Measurements from ENCODE around the gene STBD1. TPM values are rescaled to one million over a fixed set of nuclear protein-coding genes. Genes with fewer than 3 reads are reported as not detected.

Gene STBD1
- total RNA-seq, 3 donors from 2014 or later: 11.9 to 34.3 (median 19.7) TPM

- Histone ChIP-seq H3K4me1 (ENCODE audit: low read depth) (no peaks in the 10 kb centered on the region), H3K36me3 (ENCODE audit: low read depth) (no peaks in the 10 kb centered on the region), H3K9me3 (no peaks in the 10 kb centered on the region), H3K4me3 (no peak overlapping the region)
- intact Hi-C loops (cut with DNase I, micrococcal nuclease): no loop called here
- DNase-seq: no peak
- ATAC-seq: no peak
- TF ChIP-seq, protein P1, sequence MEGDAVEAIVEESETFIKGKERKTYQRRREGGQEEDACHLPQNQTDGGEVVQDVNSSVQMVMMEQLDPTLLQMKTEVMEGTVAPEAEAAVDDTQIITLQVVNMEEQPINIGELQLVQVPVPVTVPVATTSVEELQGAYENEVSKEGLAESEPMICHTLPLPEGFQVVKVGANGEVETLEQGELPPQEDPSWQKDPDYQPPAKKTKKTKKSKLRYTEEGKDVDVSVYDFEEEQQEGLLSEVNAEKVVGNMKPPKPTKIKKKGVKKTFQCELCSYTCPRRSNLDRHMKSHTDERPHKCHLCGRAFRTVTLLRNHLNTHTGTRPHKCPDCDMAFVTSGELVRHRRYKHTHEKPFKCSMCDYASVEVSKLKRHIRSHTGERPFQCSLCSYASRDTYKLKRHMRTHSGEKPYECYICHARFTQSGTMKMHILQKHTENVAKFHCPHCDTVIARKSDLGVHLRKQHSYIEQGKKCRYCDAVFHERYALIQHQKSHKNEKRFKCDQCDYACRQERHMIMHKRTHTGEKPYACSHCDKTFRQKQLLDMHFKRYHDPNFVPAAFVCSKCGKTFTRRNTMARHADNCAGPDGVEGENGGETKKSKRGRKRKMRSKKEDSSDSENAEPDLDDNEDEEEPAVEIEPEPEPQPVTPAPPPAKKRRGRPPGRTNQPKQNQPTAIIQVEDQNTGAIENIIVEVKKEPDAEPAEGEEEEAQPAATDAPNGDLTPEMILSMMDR (IDR thresholded peaks at IDR 0.05): no peak
Observed at GRCh38 chr4:76266627-76267026, 39.9 kb upstream of the STBD1 start.

DNA sequence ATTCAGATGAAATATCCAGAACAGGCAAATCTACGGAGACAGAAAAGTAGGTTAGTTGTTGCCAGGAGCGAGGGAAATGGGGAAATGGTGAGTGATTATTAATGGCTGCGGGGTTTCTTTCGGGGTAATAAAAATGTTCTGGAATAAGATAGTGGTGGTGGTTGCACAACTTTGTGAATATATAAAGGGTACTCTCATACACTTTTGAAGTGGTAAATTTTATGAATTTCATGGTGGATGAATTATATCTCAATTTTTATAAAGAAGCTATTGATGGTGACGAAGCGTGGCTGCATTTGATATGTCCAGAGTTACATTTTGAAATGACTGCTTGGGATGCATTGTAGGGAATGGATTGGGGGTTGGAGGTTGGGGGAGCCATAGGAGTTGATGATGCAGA lies 38.7 kb upstream of the STBD1 start:
- ATAC-seq: no peak
- Histone ChIP-seq H3K4me3 (no peak overlapping the region), H3K4me1 (ENCODE audit: low read depth) (no peaks in the 10 kb centered on the region), H3K9me3 (no peaks in the 10 kb centered on the region), H3K36me3 (ENCODE audit: low read depth) (no peaks in the 10 kb centered on the region)
- TF ChIP-seq, protein P1 (IDR thresholded peaks at IDR 0.05): no peak
- intact Hi-C loops (cut with DNase I, micrococcal nuclease): no loop called here
- DNase-seq: no peak

GRCh38 chr4:76270244-76271175 lies 36.0 kb upstream of the STBD1 start:
- DNase-seq: no peak
- ATAC-seq: peak; percentile 53
- H3K4me3 ChIP-seq: no peak overlapping the region
- TF ChIP-seq, protein P1 (IDR thresholded peaks at IDR 0.05): no peak
- intact Hi-C loops (cut with DNase I, micrococcal nuclease): no loop called here
- peaks cover 4% of the 10 kb centered on the region for H3K4me1 ChIP-seq (ENCODE audit: low read depth)
- H3K36me3 ChIP-seq (ENCODE audit: low read depth): no peaks in the 10 kb centered on the region
- H3K9me3 ChIP-seq: no peaks in the 10 kb centered on the region

- Histone ChIP-seq H3K36me3 (ENCODE audit: low read depth) (no peaks in the 10 kb centered on the region), H3K4me3 (no peak overlapping the region), H3K9me3 (no peaks in the 10 kb centered on the region), H3K4me1 (ENCODE audit: low read depth) (peaks cover 4% of the 10 kb centered on the region)
- TF ChIP-seq, protein P1 (IDR thresholded peaks at IDR 0.05): no peak
- intact Hi-C loops (cut with DNase I, micrococcal nuclease): no loop called here
- DNase-seq (no peak), ATAC-seq (no peak)
Observed at GRCh38 chr4:76271248-76271647, 35.3 kb upstream of the STBD1 start.

- peaks cover 4% of the 10 kb centered on the region for H3K4me1 ChIP-seq (ENCODE audit: low read depth)
- TF ChIP-seq, protein P1 (IDR thresholded peaks at IDR 0.05): no peak
- no peaks in the 10 kb centered on the region for H3K9me3 ChIP-seq
- no peaks in the 10 kb centered on the region for H3K36me3 ChIP-seq (ENCODE audit: low read depth)
- DNase-seq (no peak), ATAC-seq (no peak)
- intact Hi-C loops (cut with DNase I, micrococcal nuclease): no loop called here
- no peak overlapping the region for H3K4me3 ChIP-seq
Observed at GRCh38 chr4:76272073-76272472, 34.5 kb upstream of the STBD1 start.

Data from mucosa of descending colon (tissue), 3 donors.